K562 (cell line): ENCODE data around the gene ITK. TPM values are rescaled to one million over a fixed set of nuclear protein-coding genes. Genes with fewer than 3 reads are reported as not detected.

Experiments used
- ATAC-seq: fragments of 200-7000 bp; cut with Tn5 transposase; 3 replicates; pipeline ENCODE4 v1.9.1; 2020; ENCODE audit warnings: moderate library complexity
- BruUV-seq: library from RNA; stranded (reverse); fragments of 400-500 nt; replicated peaks from 2 replicates; lab custom pipeline; 2021; lab: Mats Ljungman, UMichigan
- CTCF ChIA-PET: fragments of 300-600 bp; formaldehyde crosslinking; extraction: SDS; loops from one replicate; lab custom pipeline; 2021; ENCODE audit warnings: low intra/inter-chr PET ratio; lab: Yijun Ruan, JAX
- POLR2A ChIA-PET: fragments of 300-600, 350-650 bp; sonication (Branson Sonifier 250); formaldehyde crosslinking; extraction: SDS; loops from one replicate; lab custom pipeline; 2021; ENCODE audit warnings: antibody characterized with exemption, inconsistent platforms; lab: Yijun Ruan, JAX
- DNase-seq, 4 experiments: peaks; one replicate each; pipeline versions ENCODE4 v3.0.0 to v3.0.0-alpha.2; 2011 to 2018; ENCODE audit warnings: low spot score in 3 of 4, mixed read lengths in 3 of 4; ENCODE audit errors: extremely low read depth in 1 of 4
- FAIRE-seq: peaks from 2 replicates; lab custom pipeline; 2011; peaks lifted over from hg19 to GRCh38; lab: Jason Lieb, UNC
- H2AFZ ChIP-seq: 2 replicates; pipeline ENCODE4 v1.6.0; 2011; ENCODE audit warnings: low read depth, low read length, control low read depth, inconsistent platforms
- H3K27ac ChIP-seq: fragments of 200-600 bp; 3 replicates; pipeline ENCODE4 v1.8.0; 2011; ENCODE audit warnings: low read depth, mild to moderate bottlenecking, control low read depth, inconsistent platforms, low read length, moderate library complexity, mixed read lengths; ENCODE audit errors: extremely low read depth
- H3K27me3 ChIP-seq, 2 experiments: fragments of 300-600 bp in 1 of 2; 2 replicates in 1 of 2; 3 replicates in 1 of 2; pipeline versions ENCODE4 v1.6.0 to v1.8.0; 2011; ENCODE audit warnings: inconsistent platforms in 2 of 2, low read length in 2 of 2, mild to moderate bottlenecking in 1 of 2, mixed read lengths in 1 of 2, moderate library complexity in 1 of 2; ENCODE audit not compliant: control insufficient read depth in 2 of 2, insufficient read depth in 2 of 2
- H3K36me3 ChIP-seq: fragments of 300-600 bp; 3 replicates; pipeline ENCODE4 v1.8.0; 2011; ENCODE audit warnings: mild to moderate bottlenecking, low read length, inconsistent platforms; ENCODE audit not compliant: control insufficient read depth, insufficient read depth
- H3K4me1 ChIP-seq, 2 experiments: fragments of 200-600 bp in 1 of 2; replicated peaks in 1 of 2; 2 replicates in 1 of 2; 3 replicates in 1 of 2; pipeline versions ENCODE4 v1.5.1 to v1.8.0; 2011; ENCODE audit warnings: inconsistent platforms in 2 of 2, low read length in 2 of 2, mild to moderate bottlenecking in 1 of 2, mixed read lengths in 1 of 2, moderate library complexity in 1 of 2; ENCODE audit not compliant: control insufficient read depth in 2 of 2, insufficient read depth in 2 of 2
- H3K4me2 ChIP-seq: 2 replicates; pipeline ENCODE4 v1.6.1; 2011; ENCODE audit warnings: low read length, control low read depth, inconsistent platforms, mixed read lengths; ENCODE audit not compliant: insufficient read depth
- H3K4me3 ChIP-seq: fragments of 200-600 bp; sonication (generic), shearing (Covaris generic); 2 replicates; pipeline ENCODE4 v1.5.1; 2016; ENCODE audit warnings: control low read depth, inconsistent platforms
- H3K79me2 ChIP-seq: fragments of 200-600 bp; 3 replicates; pipeline ENCODE4 v1.8.0; 2011; ENCODE audit warnings: low read length, inconsistent platforms; ENCODE audit not compliant: control insufficient read depth, insufficient read depth
- H3K9ac ChIP-seq, 2 experiments: 2 replicates each; pipeline versions ENCODE4 v1.6.0 to v1.6.1; 2011; ENCODE audit warnings: low read depth in 2 of 2, low read length in 2 of 2, control low read depth in 1 of 2, inconsistent platforms in 1 of 2, mild to moderate bottlenecking in 1 of 2, mixed read lengths in 1 of 2; ENCODE audit not compliant: insufficient read depth in 1 of 2
- H3K9me1 ChIP-seq: one replicate; pipeline ENCODE4 v1.6.0; 2011; ENCODE audit warnings: inconsistent platforms, mild to moderate bottlenecking, low read length, moderate library complexity; ENCODE audit not compliant: control insufficient read depth, insufficient read depth
- H3K9me3 ChIP-seq: replicated peaks from 2 replicates; pipeline ENCODE4 v1.5.1; 2011; ENCODE audit warnings: low read depth, low read length, inconsistent platforms; ENCODE audit not compliant: control insufficient read depth, insufficient read depth
- H4K20me1 ChIP-seq: replicated peaks from 2 replicates; pipeline ENCODE4 v1.6.1; 2011; ENCODE audit warnings: low read length, inconsistent platforms, mixed read lengths; ENCODE audit not compliant: control insufficient read depth, insufficient read depth
- HMGXB4 ChIP-seq: sonication (generic); formaldehyde crosslinking; IDR thresholded peaks from 2 replicates; pipeline ENCODE4 v1.8.1; 2023; ENCODE audit warnings: mild to moderate bottlenecking, missing genetic modification reagents
- JUND ChIP-seq, 2 experiments: IDR thresholded peaks; 2 replicates in 1 of 2; 3 replicates in 1 of 2; pipeline ENCODE4 v1.6.1; 2011; ENCODE audit warnings: borderline replicate concordance in 2 of 2, low read depth in 2 of 2, low read length in 2 of 2, improper control_type of control experiment in 1 of 2, missing biosample characterization in 1 of 2, missing genetic modification characterization in 1 of 2, missing genetic modification reagents in 1 of 2
- MIER1 ChIP-seq: fragments of 450-650 bp; IDR thresholded peaks from 2 replicates; pipeline ENCODE4 v1.6.1; 2016; ENCODE audit warnings: antibody characterized with exemption, mild to moderate bottlenecking, low read depth
- PBX2 ChIP-seq, 2 experiments: IDR thresholded peaks in 1 of 2; conservative IDR thresholded peaks in 1 of 2; 2 replicates each; pipeline ENCODE4 v1.6.1; 2016; ENCODE audit warnings: low read depth in 2 of 2, mild to moderate bottlenecking in 1 of 2, missing compliant biosample characterization in 1 of 2, missing genetic modification characterization in 1 of 2, moderate library complexity in 1 of 2
- PCBP2 ChIP-seq: fragments of 200-400 bp; formaldehyde crosslinking; IDR thresholded peaks from 2 replicates; pipeline ENCODE4 v1.6.1; 2018; ENCODE audit warnings: low read length, low read depth, mild to moderate bottlenecking, moderate library complexity; ENCODE audit not compliant: poor library complexity, severe bottlenecking
- SMARCA4 ChIP-seq: fragments of 450-650 bp; IDR thresholded peaks from 2 replicates; pipeline ENCODE4 v1.6.1; 2016
- SMARCC2 ChIP-seq: fragments of 450-650 bp; IDR thresholded peaks from 2 replicates; pipeline ENCODE4 v1.6.1; 2017; ENCODE audit warnings: antibody characterized with exemption, moderate library complexity, mild to moderate bottlenecking, low read depth
- SMARCE1 ChIP-seq: fragments of 450-650 bp; IDR thresholded peaks from 2 replicates; pipeline ENCODE4 v1.7.1; 2016; ENCODE audit warnings: mild to moderate bottlenecking
- SRSF3 ChIP-seq: fragments of 200-400 bp; formaldehyde crosslinking; IDR thresholded peaks from 2 replicates; pipeline ENCODE4 v1.6.1; 2016; ENCODE audit warnings: mild to moderate bottlenecking, low read length, moderate library complexity; ENCODE audit not compliant: insufficient read depth
- TEAD2 ChIP-seq: fragments of 450-650 bp; IDR thresholded peaks from 2 replicates; pipeline ENCODE4 v1.6.1; 2016; ENCODE audit warnings: missing genetic modification characterization, control low read depth, missing compliant biosample characterization
- THRB ChIP-seq: fragments of 450-650 bp; formaldehyde crosslinking; conservative IDR thresholded peaks from 2 replicates; pipeline ENCODE4 v1.4.0; 2022; ENCODE audit warnings: mild to moderate bottlenecking, missing genetic modification characterization
- ZFP30 ChIP-seq: fragments of 250-450 bp; sonication (Bioruptor Pico); IDR thresholded peaks from 2 replicates; pipeline ENCODE4 v1.8.0; 2022; ENCODE audit warnings: moderate library complexity, mild to moderate bottlenecking, inconsistent platforms, borderline replicate concordance
- ZNF197 ChIP-seq: fragments of 200-800 bp; sonication (Bioruptor generic); IDR thresholded peaks from 2 replicates; pipeline ENCODE4 v1.6.1; 2016; ENCODE audit warnings: low read depth, missing genetic modification characterization, missing compliant biosample characterization
- WGBS: fragments of 100-300 bp; shearing (Covaris generic); methylation state at CpG from one replicate; pipeline ENCODE4 v1.1.6; 2016; ENCODE audit warnings: low coverage, mixed read lengths; ENCODE audit not compliant: insufficient coverage; ENCODE audit errors: missing lambda C conversion rate; 5-methylcytosine and 5-hydroxymethylcytosine counted together
- in situ Hi-C: fragments of 300-500 bp; cut with MboI; formaldehyde crosslinking; loops from 4 replicates; pipeline ENCODE4 v1.15.0; 2018; ENCODE audit warnings: inconsistent platforms, mixed read lengths
- intact Hi-C: fragments of 100-400 bp; cut with micrococcal nuclease; formaldehyde crosslinking; loops from 2 replicates; pipeline ENCODE4 v1.14.2; 2022
- polyA plus RNA-seq, 8 experiments: library from polyadenylated mRNA; depleted of rRNA in 4 of 8; stranded (reverse) in 5 of 8; unstranded in 3 of 8; fragments of >200 nt; fragmentation: Nextera tagmentation in 2 of 8; fragmentation: Illumina TruSeq in 1 of 8; extraction: Ambion mirVana in 2 of 8; extraction: Trizol in 1 of 8; gene quantifications; 2 replicates each; pipeline versions ENCODE4 v1.2.1 to v1.2.3, GENCODE V29; 2011 to 2014; ENCODE audit warnings: inconsistent platforms in 1 of 8, missing spikeins in 1 of 8
- total RNA-seq, 7 experiments: library from RNA; depleted of rRNA in 6 of 7; stranded (reverse); fragments of >200 nt in 6 of 7; fragmentation: Illumina TruSeq in 2 of 7; extraction: Trizol in 2 of 7; gene quantifications; 2 replicates each; pipeline versions ENCODE4 v1.2.1 to v1.2.3, GENCODE V29; 2011 to 2021; ENCODE audit warnings: low replicate concordance in 1 of 7

ITK gene
- total and polyA plus RNA-seq, 9 of the 15 experiments (the other 6 are each of a cell fraction or from before 2014, with no cell fraction given) = 0.04 to 0.75 TPM; not detected in 7

DNA sequence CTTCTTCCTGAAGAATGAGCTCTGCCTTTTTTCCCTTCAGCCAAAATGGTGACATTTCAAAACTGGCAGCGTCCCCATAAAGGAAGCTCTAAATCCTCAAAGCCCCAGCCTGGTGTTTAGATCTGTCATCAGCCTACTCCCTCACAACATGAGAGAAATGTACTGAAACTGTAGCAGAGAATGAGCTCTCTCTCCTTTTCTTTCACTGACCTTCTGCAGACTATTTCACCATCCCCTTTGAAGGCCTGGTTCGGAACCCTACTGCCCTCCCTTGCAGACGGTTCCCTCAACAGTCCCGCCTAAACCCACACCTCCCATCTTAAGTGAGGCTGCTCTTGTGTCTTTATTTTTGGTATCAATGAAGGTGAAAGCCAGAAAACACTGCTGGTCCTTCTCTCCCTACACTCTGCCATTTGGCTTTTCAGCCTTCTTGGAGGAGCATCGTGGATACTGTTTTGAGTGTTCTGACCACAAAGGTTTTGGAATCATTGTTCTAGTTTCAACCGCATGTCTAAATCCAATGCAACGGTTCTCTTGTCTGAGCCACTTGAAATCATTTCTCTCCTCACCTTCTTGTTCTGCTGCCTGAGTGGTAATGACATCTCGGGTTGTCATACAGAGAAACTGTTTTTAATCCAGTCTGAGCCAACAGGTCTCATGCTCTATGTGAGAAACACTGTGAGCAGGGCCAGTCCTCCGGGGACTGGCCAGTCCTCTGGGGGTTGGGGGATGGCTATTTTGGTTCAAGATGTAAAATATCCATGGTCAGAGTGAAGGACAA is 39.0 kb downstream of the ITK start:
- POLR2A ChIA-PET = no interaction called here
- H3K9ac ChIP-seq = no peak overlapping the region
- H3K9me1 ChIP-seq = no peaks in the 10 kb centered on the region
- no TSS peak for BruUV-seq
- no peak overlapping the region for H2AFZ ChIP-seq
- FAIRE-seq (no peak), DNase-seq (no peak), ATAC-seq (no peak)
- H3K27me3 ChIP-seq = no peaks in the 10 kb centered on the region
- H3K27ac ChIP-seq = no peak overlapping the region
- intact Hi-C loops = no loop called here
- no peaks in the 10 kb centered on the region for H3K9me3 ChIP-seq
- H4K20me1 ChIP-seq = no peaks in the 10 kb centered on the region
- H3K36me3 ChIP-seq = no peaks in the 10 kb centered on the region
- H3K4me2 ChIP-seq = no peak overlapping the region
- H3K4me3 ChIP-seq = no peak overlapping the region
- H3K4me1 ChIP-seq = no peaks in the 10 kb centered on the region; a peak in 1 of 5 replicates
- in situ Hi-C loops = no loop called here
- 1% methylated on average over 9 of the region's 9 CpGs for WGBS
- CTCF ChIA-PET = no interaction called here
- H3K79me2 ChIP-seq = no peaks in the 10 kb centered on the region
- TF ChIP-seq SMARCE1 (no peak), ZNF197 (CRISPR knock-in tag) (no peak), HMGXB4 (CRISPR knock-in tag) (no peak), MIER1 (no peak), SMARCC2 (no peak), SRSF3 (no peak), THRB (CRISPR knock-in tag) (no peak), TEAD2 (tag) (no peak), ZFP30 (CRISPR knock-in tag) (no peak), PCBP2 (no peak), JUND (IDR thresholded peaks at IDR 0.05; ENCODE audit: borderline replicate concordance, low read depth, low read length) (no peak), JUND (tag; IDR thresholded peaks at IDR 0.05; ENCODE audit: borderline replicate concordance, low read depth, low read length) (no peak), PBX2 (CRISPR knock-in tag; IDR thresholded peaks at IDR 0.05; ENCODE audit: low read depth) (no peak), PBX2 (tag; conservative IDR thresholded peaks at IDR 0.05; ENCODE audit: low read depth) (no peak), SMARCA4 (no peak)
